ENCODE data around the gene WNK3.
"Not testable (repeated sequence)": the region's sequence is repeated elsewhere in the genome, so short reads cannot be mapped to it uniquely, and the experiment has no call there.

WNK3 gene

DNA sequence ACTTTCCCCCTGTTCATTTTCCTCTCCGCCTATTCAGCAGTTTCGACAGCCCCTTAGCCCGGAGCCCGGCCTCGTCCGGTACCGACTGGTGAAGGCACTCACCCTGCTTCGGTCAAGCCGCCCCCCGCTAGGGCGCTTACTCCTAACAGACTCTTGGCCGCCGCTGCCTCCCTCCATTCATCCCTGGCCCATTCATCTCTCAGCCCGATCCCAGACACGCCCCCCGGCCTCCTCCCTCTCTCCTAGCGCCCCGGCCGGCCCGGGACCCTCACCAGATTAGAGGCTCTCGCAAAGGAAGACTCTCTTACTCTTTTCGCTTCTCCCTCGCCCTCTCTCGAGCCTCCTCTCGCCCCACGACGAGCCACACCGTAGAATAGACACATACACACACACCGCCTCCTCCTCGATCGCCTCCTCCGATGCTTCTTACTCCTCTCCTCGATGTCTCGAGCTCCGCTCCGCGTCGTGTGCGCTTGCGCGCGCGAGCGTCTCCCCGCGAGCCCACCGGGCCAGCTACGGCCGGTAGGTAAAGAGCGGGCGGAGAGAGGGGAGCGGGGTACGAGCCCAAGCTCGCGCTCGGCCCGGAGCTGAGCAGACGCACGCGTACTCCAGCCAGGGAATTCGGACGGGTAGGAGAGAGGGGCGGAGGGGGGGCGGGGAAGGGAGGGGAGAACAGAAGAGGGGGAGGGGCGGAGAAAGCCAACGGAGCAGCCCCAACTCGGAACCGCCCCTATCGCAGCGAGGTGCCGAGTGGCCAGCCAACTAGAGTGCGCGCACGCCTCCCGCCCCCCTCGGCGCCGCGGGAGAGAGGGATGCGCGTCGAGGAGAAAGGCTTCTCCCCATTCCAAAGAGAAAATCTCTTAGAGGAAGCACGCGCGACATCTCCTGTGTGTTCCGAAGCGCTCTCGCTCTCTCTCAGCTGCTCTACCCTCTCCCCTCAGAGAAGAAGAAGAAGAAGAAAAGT, at the start of gene WNK3:
WNK3 (minus strand) TSS at position 633 of the 964 bp plus-strand sequence.
- TF ChIP-seq, protein P1, sequence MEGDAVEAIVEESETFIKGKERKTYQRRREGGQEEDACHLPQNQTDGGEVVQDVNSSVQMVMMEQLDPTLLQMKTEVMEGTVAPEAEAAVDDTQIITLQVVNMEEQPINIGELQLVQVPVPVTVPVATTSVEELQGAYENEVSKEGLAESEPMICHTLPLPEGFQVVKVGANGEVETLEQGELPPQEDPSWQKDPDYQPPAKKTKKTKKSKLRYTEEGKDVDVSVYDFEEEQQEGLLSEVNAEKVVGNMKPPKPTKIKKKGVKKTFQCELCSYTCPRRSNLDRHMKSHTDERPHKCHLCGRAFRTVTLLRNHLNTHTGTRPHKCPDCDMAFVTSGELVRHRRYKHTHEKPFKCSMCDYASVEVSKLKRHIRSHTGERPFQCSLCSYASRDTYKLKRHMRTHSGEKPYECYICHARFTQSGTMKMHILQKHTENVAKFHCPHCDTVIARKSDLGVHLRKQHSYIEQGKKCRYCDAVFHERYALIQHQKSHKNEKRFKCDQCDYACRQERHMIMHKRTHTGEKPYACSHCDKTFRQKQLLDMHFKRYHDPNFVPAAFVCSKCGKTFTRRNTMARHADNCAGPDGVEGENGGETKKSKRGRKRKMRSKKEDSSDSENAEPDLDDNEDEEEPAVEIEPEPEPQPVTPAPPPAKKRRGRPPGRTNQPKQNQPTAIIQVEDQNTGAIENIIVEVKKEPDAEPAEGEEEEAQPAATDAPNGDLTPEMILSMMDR (IDR thresholded peaks at IDR 0.05; ENCODE audit: low read depth, low read length, missing control alignments), result no peak
- H3K4me3 ChIP-seq (ENCODE audit: low read depth, low read length), result no peak within 1 kb of the TSS
- no peak for DNase-seq (ENCODE audit: low read depth)

DNA sequence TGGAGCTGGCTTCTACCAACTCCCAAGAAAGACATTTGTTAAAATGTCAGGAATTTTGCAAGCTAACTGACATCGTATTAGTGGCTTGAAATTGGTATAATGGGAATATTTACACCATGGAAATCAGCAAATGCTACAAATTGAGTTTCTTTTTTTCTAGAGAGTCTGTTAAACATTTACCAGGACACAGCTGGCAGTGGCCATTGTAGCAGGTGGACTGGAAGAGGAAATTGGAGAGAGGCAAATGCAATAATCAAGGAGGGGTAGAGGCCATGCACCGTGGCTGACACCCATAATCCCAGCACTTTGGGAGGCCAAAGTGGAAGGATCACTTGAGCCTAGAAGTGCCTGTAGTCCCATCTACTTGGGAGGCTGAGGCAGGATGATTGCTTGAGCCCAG, 49.4 kb upstream of the WNK3 start:
- TF ChIP-seq, protein P1 (IDR thresholded peaks at IDR 0.05; ENCODE audit: low read depth, low read length, missing control alignments), result no peak
- no peak overlapping the region for H3K4me3 ChIP-seq (ENCODE audit: low read depth, low read length)
- DNase-seq (ENCODE audit: low read depth), result no peak

- TF ChIP-seq, protein P1 (IDR thresholded peaks at IDR 0.05; ENCODE audit: low read depth, low read length, missing control alignments), result no peak
- no peak for DNase-seq (ENCODE audit: low read depth)
- no peak overlapping the region for H3K4me3 ChIP-seq (ENCODE audit: low read depth, low read length)
These were observed 39.3 kb upstream of the WNK3 start for GRCh38 chrX:54397113-54397512.

DNA sequence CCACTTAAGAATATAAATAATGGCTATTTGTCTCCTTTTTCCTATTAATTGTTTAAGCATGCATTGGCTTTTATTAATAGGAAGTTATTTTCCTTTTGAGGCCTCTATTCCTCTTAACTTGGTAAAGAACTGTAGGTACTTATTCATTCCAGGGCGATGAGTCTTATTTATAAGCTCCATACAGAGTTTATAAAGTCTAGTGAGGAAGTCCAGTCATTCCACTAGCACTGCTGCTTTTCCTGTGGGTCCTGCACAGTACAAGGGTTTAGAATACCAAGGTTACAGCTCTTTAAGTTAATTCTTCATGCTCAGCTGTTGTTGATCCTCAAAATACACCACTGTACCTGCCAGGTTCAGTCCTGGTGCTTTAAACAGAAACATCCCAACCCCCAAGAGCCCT, 28.5 kb upstream of the WNK3 start:
- TF ChIP-seq, protein P1 (IDR thresholded peaks at IDR 0.05; ENCODE audit: low read depth, low read length, missing control alignments), result no peak
- no peak overlapping the region for H3K4me3 ChIP-seq (ENCODE audit: low read depth, low read length)
- no peak for DNase-seq (ENCODE audit: low read depth)

GRCh38 chrX:54384661-54385060, 26.8 kb upstream of the WNK3 start:
- not testable (repeated sequence) for DNase-seq (ENCODE audit: low read depth); H3K4me3 ChIP-seq (ENCODE audit: low read depth, low read length)

GRCh38 chrX:54359408-54359807, 1.6 kb upstream of the WNK3 start:
- DNase-seq (ENCODE audit: low read depth), result no peak
- H3K4me3 ChIP-seq (ENCODE audit: low read depth, low read length), result no peak overlapping the region

DNA sequence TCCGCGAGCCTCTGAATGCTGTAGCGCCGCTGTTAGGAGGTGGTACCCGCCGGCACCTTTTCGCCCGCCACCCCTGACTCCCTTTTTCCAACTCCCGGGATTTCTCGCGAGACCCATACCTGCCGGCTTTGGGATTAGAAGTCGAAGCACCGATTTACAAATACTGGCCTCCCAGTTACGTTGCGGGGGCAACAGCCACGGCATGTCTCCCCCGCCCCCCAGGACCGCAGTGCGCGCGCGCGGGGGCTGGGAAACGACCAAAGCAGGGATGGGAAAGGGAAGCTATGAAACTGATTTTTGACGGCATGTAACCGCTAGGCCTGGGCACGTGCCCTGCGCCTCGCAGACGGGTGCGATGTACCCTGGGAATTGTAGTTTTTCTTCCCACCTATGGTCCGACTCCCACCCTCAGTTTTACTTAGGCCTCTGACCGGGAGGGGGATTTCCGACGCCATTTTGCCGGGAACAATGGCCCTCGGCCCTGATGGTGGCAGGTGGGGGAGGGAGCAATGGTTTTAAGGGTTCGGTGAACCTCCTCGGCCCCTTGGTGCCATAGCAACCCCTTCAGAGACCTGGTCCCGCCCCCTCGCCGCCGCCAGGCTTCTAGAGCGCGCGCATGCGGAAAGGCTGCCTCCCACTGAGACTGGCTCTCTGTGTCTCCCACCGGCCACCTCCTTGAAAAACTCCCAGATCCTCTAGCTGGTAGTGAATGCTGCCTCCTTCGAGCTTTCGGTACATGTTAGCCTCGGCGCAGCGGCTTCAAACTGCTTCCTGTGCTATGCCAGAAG, 772 bp upstream of the WNK3 start:
- no peak for DNase-seq (ENCODE audit: low read depth)
- no peak overlapping the region for H3K4me3 ChIP-seq (ENCODE audit: low read depth, low read length)
- TF ChIP-seq, protein P1 (IDR thresholded peaks at IDR 0.05; ENCODE audit: low read depth, low read length, missing control alignments), result no peak

More at GRCh38 chrX:54359408-54359807, 1.6 kb upstream of the WNK3 start:
- TF ChIP-seq, protein P1 (IDR thresholded peaks at IDR 0.05; ENCODE audit: low read depth, low read length, missing control alignments), result no peak
